SK-N-SH (cell line): ENCODE data around the gene RTN4RL2. TPM values are rescaled to one million over a fixed set of nuclear protein-coding genes. Genes with fewer than 3 reads are reported as not detected.

Experiments
- CTCF ChIA-PET: fragments of 300-600, 350-600 bp; formaldehyde crosslinking; extraction: SDS; loops from one replicate; lab custom pipeline; 2021; lab: Yijun Ruan, JAX
- POLR2A ChIA-PET: fragments of 350-600 bp; sonication (Branson Sonifier 250); formaldehyde crosslinking; extraction: SDS; loops from one replicate; lab custom pipeline; 2020; ENCODE audit warnings: antibody characterized with exemption, inconsistent platforms; lab: Yijun Ruan, JAX
- DNase-seq: peaks from one replicate; pipeline ENCODE4 v3.0.0; 2012
- H2AFZ ChIP-seq: fragments of 200-600 bp; sonication (generic); 2 replicates; pipeline ENCODE4 v1.8.1; 2016; ENCODE audit warnings: antibody characterized with exemption, mild to moderate bottlenecking, low read depth
- H3F3A ChIP-seq: fragments of 200-600 bp; sonication (generic); replicated peaks from 2 replicates; pipeline ENCODE3; 2016; ENCODE audit warnings: antibody characterized with exemption, mild to moderate bottlenecking; ENCODE audit not compliant: insufficient read depth
- H3K27ac ChIP-seq, 2 experiments: fragments of 200-500 bp in 1 of 2; fragments of 200-600 bp in 1 of 2; sonication (Bioruptor generic) in 1 of 2; sonication (generic), shearing (Covaris generic) in 1 of 2; 2 replicates each; pipeline versions ENCODE4 v1.5.1 to v1.6.1; 2014 to 2016; ENCODE audit warnings: low read depth in 2 of 2, inconsistent platforms in 1 of 2, low read length in 1 of 2, mild to moderate bottlenecking in 1 of 2, mixed read lengths in 1 of 2
- H3K27me3 ChIP-seq: fragments of 200-600 bp; sonication (generic), shearing (Covaris generic); 2 replicates; pipeline ENCODE4 v1.6.1; 2016; ENCODE audit warnings: mixed run types; ENCODE audit not compliant: insufficient read depth
- H3K36me3 ChIP-seq, 2 experiments: fragments of 200-500 bp in 1 of 2; fragments of 200-600 bp in 1 of 2; sonication (Bioruptor generic) in 1 of 2; sonication (generic) in 1 of 2; replicated peaks in 1 of 2; 2 replicates each; pipeline versions ENCODE3 to v1.5.1; 2014 to 2016; ENCODE audit warnings: low read length in 1 of 2, mild to moderate bottlenecking in 1 of 2; ENCODE audit not compliant: insufficient read depth in 2 of 2, control insufficient read depth in 1 of 2
- H3K4me1 ChIP-seq, 2 experiments: fragments of 200-500 bp in 1 of 2; fragments of 200-600 bp in 1 of 2; sonication (Bioruptor generic) in 1 of 2; sonication (generic), shearing (Covaris generic) in 1 of 2; 2 replicates each; pipeline versions ENCODE4 v1.5.1 to v1.6.1; 2014 to 2016; ENCODE audit warnings: low read depth in 1 of 2, low read length in 1 of 2, mixed run types in 1 of 2; ENCODE audit not compliant: insufficient read depth in 2 of 2, control insufficient read depth in 1 of 2
- H3K4me2 ChIP-seq: fragments of 200-600 bp; sonication (generic), shearing (Covaris generic); 2 replicates; pipeline ENCODE4 v1.6.1; 2017; ENCODE audit warnings: mixed run types
- H3K4me3 ChIP-seq, 2 experiments: fragments of 200-500 bp in 1 of 2; fragments of 200-600 bp in 1 of 2; sonication (Bioruptor generic) in 1 of 2; sonication (generic), shearing (Covaris generic) in 1 of 2; 2 replicates each; pipeline versions ENCODE4 v1.5.1 to v1.8.1; 2014 to 2016; ENCODE audit warnings: low read depth in 2 of 2, inconsistent platforms in 1 of 2, low read length in 1 of 2, mild to moderate bottlenecking in 1 of 2, mixed read lengths in 1 of 2, moderate library complexity in 1 of 2
- H3K79me2 ChIP-seq: fragments of 200-600 bp; sonication (generic); 2 replicates; pipeline ENCODE4 v1.8.1; 2017; ENCODE audit warnings: mild to moderate bottlenecking; ENCODE audit not compliant: insufficient read depth
- H3K9ac ChIP-seq: fragments of 200-600 bp; sonication (generic); 2 replicates; pipeline ENCODE4 v1.6.1; 2017; ENCODE audit warnings: mixed run types
- H3K9me2 ChIP-seq: fragments of 200-600 bp; sonication (generic); 2 replicates; pipeline ENCODE4 v1.6.1; 2017; ENCODE audit warnings: mixed run types
- H3K9me3 ChIP-seq: fragments of 200-600 bp; sonication (generic); 2 replicates; pipeline ENCODE4 v1.6.1; 2017; ENCODE audit warnings: mixed run types, mild to moderate bottlenecking, moderate library complexity
- H4K20me1 ChIP-seq: fragments of 200-600 bp; sonication (generic); 2 replicates; pipeline ENCODE4 v1.6.1; 2017; ENCODE audit warnings: mild to moderate bottlenecking, mixed run types; ENCODE audit not compliant: insufficient read depth
- CHD2 ChIP-seq: fragments of 150-350 bp; IDR thresholded peaks from 2 replicates; pipeline ENCODE4 v1.6.1; 2018; ENCODE audit warnings: low read length; ENCODE audit not compliant: partially characterized antibody
- CTCF ChIP-seq: fragments of 200-600 bp; sonication (generic); IDR thresholded peaks from 2 replicates; pipeline ENCODE4 v1.6.1; 2017; ENCODE audit warnings: antibody characterized with exemption, mild to moderate bottlenecking, moderate library complexity
- ELF1 ChIP-seq: IDR thresholded peaks from 2 replicates; pipeline ENCODE4 v1.4.0; 2012
- EP300 ChIP-seq, 2 experiments: IDR thresholded peaks; 2 replicates each; pipeline versions ENCODE4 v1.4.0 to v1.6.1; 2012; ENCODE audit warnings: borderline replicate concordance in 1 of 2, low read depth in 1 of 2, low read length in 1 of 2
- FOSL2 ChIP-seq: IDR thresholded peaks from 2 replicates; pipeline ENCODE4 v1.4.0; 2012; ENCODE audit warnings: low read depth, mild to moderate bottlenecking, moderate library complexity, borderline replicate concordance
- GABPA ChIP-seq: IDR thresholded peaks from 2 replicates; pipeline ENCODE4 v1.4.0; 2012; ENCODE audit warnings: low read depth, mild to moderate bottlenecking
- IRF3 ChIP-seq: fragments of 150-350 bp; IDR thresholded peaks from 2 replicates; pipeline ENCODE4 v1.6.1; 2016; ENCODE audit warnings: mild to moderate bottlenecking, low read depth, low read length
- JUND ChIP-seq: IDR thresholded peaks from 2 replicates; pipeline ENCODE4 v1.4.0; 2012
- MAX ChIP-seq: IDR thresholded peaks from 2 replicates; pipeline ENCODE4 v1.4.0; 2012; ENCODE audit warnings: low read depth
- MEF2A ChIP-seq: IDR thresholded peaks from 2 replicates; pipeline ENCODE4 v1.4.0; 2012; ENCODE audit warnings: low read depth, borderline replicate concordance
- MXI1 ChIP-seq: IDR thresholded peaks from 2 replicates; pipeline ENCODE4 v1.6.1; 2012; ENCODE audit warnings: mild to moderate bottlenecking, low read depth, low read length, improper control_type of control experiment
- NFIC ChIP-seq: IDR thresholded peaks from 2 replicates; pipeline ENCODE4 v1.4.0; 2012; ENCODE audit warnings: borderline replicate concordance
- RAD21 ChIP-seq: IDR thresholded peaks from 2 replicates; pipeline ENCODE4 v1.6.1; 2012; ENCODE audit warnings: mild to moderate bottlenecking, low read length
- RCOR1 ChIP-seq: fragments of 150-350 bp; IDR thresholded peaks from 2 replicates; pipeline ENCODE4 v1.6.1; 2017; ENCODE audit warnings: antibody characterized with exemption, low read length
- RFX5 ChIP-seq: IDR thresholded peaks from 2 replicates; pipeline ENCODE4 v1.6.1; 2012; ENCODE audit warnings: mild to moderate bottlenecking, improper control_type of control experiment, low read length
- SIN3A ChIP-seq: IDR thresholded peaks from 2 replicates; pipeline ENCODE4 v1.6.1; 2012; ENCODE audit warnings: low read depth, mild to moderate bottlenecking, low read length, moderate library complexity, borderline replicate concordance
- SMC3 ChIP-seq: IDR thresholded peaks from 2 replicates; pipeline ENCODE4 v1.6.1; 2012; ENCODE audit warnings: low read depth, low read length, improper control_type of control experiment
- TAF1 ChIP-seq: IDR thresholded peaks from 2 replicates; pipeline ENCODE4 v1.6.1; 2012; ENCODE audit warnings: low read depth, mild to moderate bottlenecking, low read length, moderate library complexity, borderline replicate concordance
- TEAD4 ChIP-seq: IDR thresholded peaks from 2 replicates; pipeline ENCODE4 v1.4.0; 2012; ENCODE audit warnings: mild to moderate bottlenecking, borderline replicate concordance; ENCODE audit not compliant: insufficient read depth
- USF1 ChIP-seq: IDR thresholded peaks from 2 replicates; pipeline ENCODE4 v1.4.0; 2012; ENCODE audit warnings: low read depth, borderline replicate concordance
- USF2 ChIP-seq: fragments of 150-350 bp; IDR thresholded peaks from 2 replicates; pipeline ENCODE4 v1.6.1; 2017; ENCODE audit warnings: antibody characterized with exemption, low read length, low read depth, borderline replicate concordance
- YY1 ChIP-seq: IDR thresholded peaks from 2 replicates; pipeline ENCODE4 v1.4.0; 2012; ENCODE audit warnings: low read depth, mild to moderate bottlenecking
- WGBS: methylation state at CpG from one replicate; pipeline ENCODE4 v1.1.6; 2017; ENCODE audit warnings: low lambda C conversion rate; 5-methylcytosine and 5-hydroxymethylcytosine counted together
- polyA plus RNA-seq, 3 experiments: library from polyadenylated mRNA; depleted of rRNA; stranded (reverse); fragments of >200 nt; gene quantifications; 2 replicates each; pipeline ENCODE4 v1.2.3, GENCODE V29; 2012

The RTN4RL2 gene
- polyA plus RNA-seq, 1 of the 3 experiments (the other 2 are of a cell fraction) = 0.30 TPM

GRCh38 chr11:57521116-57521515 is 60.8 kb downstream of the RTN4RL2 start:
- Histone ChIP-seq H3K36me3 (no peaks in the 10 kb centered on the region), H3K27ac (no peak overlapping the region), H4K20me1 (no peaks in the 10 kb centered on the region), H3K9ac (no peak overlapping the region), H3F3A (no peaks in the 10 kb centered on the region), H3K9me3 (no peaks in the 10 kb centered on the region), H2AFZ (no peak overlapping the region), H3K9me2 (no peaks in the 10 kb centered on the region), H3K4me2 (no peak overlapping the region), H3K4me1 (no peaks in the 10 kb centered on the region), H3K27me3 (no peaks in the 10 kb centered on the region), H3K79me2 (0 out of 2 replicates have a peak, but pooled peaks cover 5% of the 10 kb centered on the region), H3K4me3 (no peak overlapping the region)
- ChIA-PET CTCF (interaction anchor here (0.8 to 3.4 kb wide), 5 partner anchors 28 to 124 kb away, joined by 3 to 27 read pairs (median 4); no protein-coding TSS in a partner anchor), POLR2A (no interaction called here)
- DNase-seq = no peak
- no peak for TF ChIP-seq RAD21
- TF ChIP-seq IRF3 = no peak
- TF ChIP-seq JUND = no peak
- no peak for TF ChIP-seq GABPA
- WGBS = 86% methylated on average over 2 of the region's 2 CpGs

GRCh38 chr11:57523419-57523818 is 63.1 kb downstream of the RTN4RL2 start:
- ChIA-PET CTCF (interaction anchor here (1.6 to 14.1 kb wide), 3 partner anchors 34 to 121 kb away, joined by 5 to 517 read pairs (median 174); partner anchors contain the start of gene RTN4RL2), POLR2A (no interaction called here)
- peaks cover 0 to 3% of the 10 kb centered on the region in 2 experiments for H3K36me3 ChIP-seq

More at GRCh38 chr11:57523419-57523818, 63.1 kb downstream of the RTN4RL2 start:
- Histone ChIP-seq H3F3A (no peaks in the 10 kb centered on the region), H3K27ac (no peak overlapping the region), H4K20me1 (no peaks in the 10 kb centered on the region; the same call in 1 of the 2 replicates), H3K9me3 (no peaks in the 10 kb centered on the region), H3K4me2 (no peak overlapping the region), H3K4me3 (no peak overlapping the region), H3K9ac (no peak overlapping the region), H2AFZ (no peak overlapping the region), H3K4me1 (no peaks in the 10 kb centered on the region), H3K79me2 (0 out of 2 replicates have a peak, but pooled peaks cover 5% of the 10 kb centered on the region), H3K27me3 (no peaks in the 10 kb centered on the region), H3K9me2 (no peaks in the 10 kb centered on the region)
- TF ChIP-seq MXI1 (no peak), MAX (no peak), RAD21 (no peak), SMC3 (no peak), FOSL2 (no peak), TAF1 (no peak), YY1 (no peak), TEAD4 (no peak), ELF1 (no peak), RFX5 (no peak), SIN3A (no peak), RCOR1 (no peak), EP300 (IDR thresholded peaks at IDR 0.05; ENCODE audit: borderline replicate concordance in 1 of 2, low read depth in 1 of 2, low read length in 1 of 2) (no peak), CTCF (no peak), NFIC (no peak), IRF3 (no peak), USF1 (no peak), MEF2A (no peak), USF2 (no peak), CHD2 (no peak)
- DNase-seq = no peak
- WGBS = 87% methylated on average over 4 of the region's 4 CpGs
